SK-N-SH (cell line): ENCODE measurements around the gene YIPF5. TPM values are rescaled to one million over a fixed set of nuclear protein-coding genes. Genes with fewer than 3 reads are reported as not detected.

Experiments used
- CTCF ChIA-PET: fragments of 300-600, 350-600 bp; formaldehyde crosslinking; extraction: SDS; loops from one replicate; lab custom pipeline; 2021; lab: Yijun Ruan, JAX
- POLR2A ChIA-PET: fragments of 350-600 bp; sonication (Branson Sonifier 250); formaldehyde crosslinking; extraction: SDS; loops from one replicate; lab custom pipeline; 2020; ENCODE audit warnings: antibody characterized with exemption, inconsistent platforms; lab: Yijun Ruan, JAX
- DNase-seq: peaks from one replicate; pipeline ENCODE4 v3.0.0; 2012
- H2AFZ ChIP-seq: fragments of 200-600 bp; sonication (generic); 2 replicates; pipeline ENCODE4 v1.8.1; 2016; ENCODE audit warnings: antibody characterized with exemption, mild to moderate bottlenecking, low read depth
- H3F3A ChIP-seq: fragments of 200-600 bp; sonication (generic); replicated peaks from 2 replicates; pipeline ENCODE3; 2016; ENCODE audit warnings: antibody characterized with exemption, mild to moderate bottlenecking; ENCODE audit not compliant: insufficient read depth
- H3K27ac ChIP-seq, 2 experiments: fragments of 200-500 bp in 1 of 2; fragments of 200-600 bp in 1 of 2; sonication (Bioruptor generic) in 1 of 2; sonication (generic), shearing (Covaris generic) in 1 of 2; 2 replicates each; pipeline versions ENCODE4 v1.5.1 to v1.6.1; 2014 to 2016; ENCODE audit warnings: low read depth in 2 of 2, inconsistent platforms in 1 of 2, low read length in 1 of 2, mild to moderate bottlenecking in 1 of 2, mixed read lengths in 1 of 2
- H3K27me3 ChIP-seq: fragments of 200-600 bp; sonication (generic), shearing (Covaris generic); 2 replicates; pipeline ENCODE4 v1.6.1; 2016; ENCODE audit warnings: mixed run types; ENCODE audit not compliant: insufficient read depth
- H3K36me3 ChIP-seq, 2 experiments: fragments of 200-500 bp in 1 of 2; fragments of 200-600 bp in 1 of 2; sonication (Bioruptor generic) in 1 of 2; sonication (generic) in 1 of 2; replicated peaks in 1 of 2; 2 replicates each; pipeline versions ENCODE3 to v1.5.1; 2014 to 2016; ENCODE audit warnings: low read length in 1 of 2, mild to moderate bottlenecking in 1 of 2; ENCODE audit not compliant: insufficient read depth in 2 of 2, control insufficient read depth in 1 of 2
- H3K4me1 ChIP-seq, 2 experiments: fragments of 200-500 bp in 1 of 2; fragments of 200-600 bp in 1 of 2; sonication (Bioruptor generic) in 1 of 2; sonication (generic), shearing (Covaris generic) in 1 of 2; 2 replicates each; pipeline versions ENCODE4 v1.5.1 to v1.6.1; 2014 to 2016; ENCODE audit warnings: low read depth in 1 of 2, low read length in 1 of 2, mixed run types in 1 of 2; ENCODE audit not compliant: insufficient read depth in 2 of 2, control insufficient read depth in 1 of 2
- H3K4me2 ChIP-seq: fragments of 200-600 bp; sonication (generic), shearing (Covaris generic); 2 replicates; pipeline ENCODE4 v1.6.1; 2017; ENCODE audit warnings: mixed run types
- H3K4me3 ChIP-seq, 2 experiments: fragments of 200-500 bp in 1 of 2; fragments of 200-600 bp in 1 of 2; sonication (Bioruptor generic) in 1 of 2; sonication (generic), shearing (Covaris generic) in 1 of 2; 2 replicates each; pipeline versions ENCODE4 v1.5.1 to v1.8.1; 2014 to 2016; ENCODE audit warnings: low read depth in 2 of 2, inconsistent platforms in 1 of 2, low read length in 1 of 2, mild to moderate bottlenecking in 1 of 2, mixed read lengths in 1 of 2, moderate library complexity in 1 of 2
- H3K79me2 ChIP-seq: fragments of 200-600 bp; sonication (generic); 2 replicates; pipeline ENCODE4 v1.8.1; 2017; ENCODE audit warnings: mild to moderate bottlenecking; ENCODE audit not compliant: insufficient read depth
- H3K9ac ChIP-seq: fragments of 200-600 bp; sonication (generic); 2 replicates; pipeline ENCODE4 v1.6.1; 2017; ENCODE audit warnings: mixed run types
- H3K9me2 ChIP-seq: fragments of 200-600 bp; sonication (generic); 2 replicates; pipeline ENCODE4 v1.6.1; 2017; ENCODE audit warnings: mixed run types
- H3K9me3 ChIP-seq: fragments of 200-600 bp; sonication (generic); 2 replicates; pipeline ENCODE4 v1.6.1; 2017; ENCODE audit warnings: mixed run types, mild to moderate bottlenecking, moderate library complexity
- H4K20me1 ChIP-seq: fragments of 200-600 bp; sonication (generic); 2 replicates; pipeline ENCODE4 v1.6.1; 2017; ENCODE audit warnings: mild to moderate bottlenecking, mixed run types; ENCODE audit not compliant: insufficient read depth
- GATA2 ChIP-seq: sonication (generic); formaldehyde crosslinking; IDR thresholded peaks from 2 replicates; pipeline ENCODE4 v1.5.0; 2020; ENCODE audit warnings: mild to moderate bottlenecking, missing genetic modification reagents
- MAX ChIP-seq: IDR thresholded peaks from 2 replicates; pipeline ENCODE4 v1.4.0; 2012; ENCODE audit warnings: low read depth
- MXI1 ChIP-seq: IDR thresholded peaks from 2 replicates; pipeline ENCODE4 v1.6.1; 2012; ENCODE audit warnings: mild to moderate bottlenecking, low read depth, low read length, improper control_type of control experiment
- NFIC ChIP-seq: IDR thresholded peaks from 2 replicates; pipeline ENCODE4 v1.4.0; 2012; ENCODE audit warnings: borderline replicate concordance
- RAD21 ChIP-seq: IDR thresholded peaks from 2 replicates; pipeline ENCODE4 v1.6.1; 2012; ENCODE audit warnings: mild to moderate bottlenecking, low read length
- RCOR1 ChIP-seq: fragments of 150-350 bp; IDR thresholded peaks from 2 replicates; pipeline ENCODE4 v1.6.1; 2017; ENCODE audit warnings: antibody characterized with exemption, low read length
- RFX5 ChIP-seq: IDR thresholded peaks from 2 replicates; pipeline ENCODE4 v1.6.1; 2012; ENCODE audit warnings: mild to moderate bottlenecking, improper control_type of control experiment, low read length
- SIN3A ChIP-seq: IDR thresholded peaks from 2 replicates; pipeline ENCODE4 v1.6.1; 2012; ENCODE audit warnings: low read depth, mild to moderate bottlenecking, low read length, moderate library complexity, borderline replicate concordance
- SMC3 ChIP-seq: IDR thresholded peaks from 2 replicates; pipeline ENCODE4 v1.6.1; 2012; ENCODE audit warnings: low read depth, low read length, improper control_type of control experiment
- TAF1 ChIP-seq: IDR thresholded peaks from 2 replicates; pipeline ENCODE4 v1.6.1; 2012; ENCODE audit warnings: low read depth, mild to moderate bottlenecking, low read length, moderate library complexity, borderline replicate concordance
- ZBTB33 ChIP-seq: IDR thresholded peaks from 2 replicates; pipeline ENCODE4 v1.4.0; 2012; ENCODE audit warnings: low read depth, borderline replicate concordance
- WGBS: methylation state at CpG from one replicate; pipeline ENCODE4 v1.1.6; 2017; ENCODE audit warnings: low lambda C conversion rate; 5-methylcytosine and 5-hydroxymethylcytosine counted together
- polyA plus RNA-seq, 3 experiments: library from polyadenylated mRNA; depleted of rRNA; stranded (reverse); fragments of >200 nt; gene quantifications; 2 replicates each; pipeline ENCODE4 v1.2.3, GENCODE V29; 2012

The YIPF5 gene
- polyA plus RNA-seq, 1 of the 3 experiments (the other 2 are of a cell fraction) = 36.2 TPM

GRCh38 chr5:144169904-144170275 is 569 bp downstream of the YIPF5 start:
- Histone ChIP-seq H3K36me3 (peaks cover 34 to 43% of the 10 kb centered on the region in 2 experiments), H3K9me2 (no peaks in the 10 kb centered on the region), H3K9me3 (no peaks in the 10 kb centered on the region), H3K4me3 (peak overlapping the region; percentile 94 to 97), H3K27ac (peak overlapping the region; percentile 79 to 84), H3K4me1 (peaks cover 3 to 11% of the 10 kb centered on the region in 2 experiments; a peak in 2 of 4 replicates), H3K27me3 (no peaks in the 10 kb centered on the region), H4K20me1 (no peaks in the 10 kb centered on the region), H3K79me2 (peaks cover 50% of the 10 kb centered on the region), H3K9ac (peak overlapping the region; percentile 93), H2AFZ (peak overlapping the region; percentile 71; the same call in 1 of the 2 replicates), H3K4me2 (peak overlapping the region; percentile 81), H3F3A (peaks cover 8% of the 10 kb centered on the region)
- 4% methylated on average over 12 of the region's 12 CpGs for WGBS
- CTCF ChIA-PET = interaction anchor here (1.2 kb wide), 1 partner anchor 27 kb away, joined by 3 read pairs; no protein-coding TSS in a partner anchor
- no peak for TF ChIP-seq RFX5
- TF ChIP-seq MXI1 = no peak
- TF ChIP-seq GATA2 (CRISPR knock-in tag) = no peak
- no peak for TF ChIP-seq NFIC
- no peak for TF ChIP-seq MAX
- no peak for TF ChIP-seq ZBTB33
- TF ChIP-seq TAF1 = no peak
- no peak for TF ChIP-seq SMC3
- POLR2A ChIA-PET = interaction anchor here (0.6 kb wide), 1 partner anchor 12 kb away, joined by 3 read pairs; no protein-coding TSS in a partner anchor
- DNase-seq = no peak

- DNase-seq = no peak
- H3K27ac ChIP-seq = no peak overlapping the region
- no peaks in the 10 kb centered on the region for H3K9me3 ChIP-seq
- no peak overlapping the region for H3K9ac ChIP-seq
- no peak overlapping the region for H2AFZ ChIP-seq
- peaks cover 5 to 11% of the 10 kb centered on the region in 2 experiments; a peak in 3 of 4 replicates for H3K4me1 ChIP-seq
- H3K36me3 ChIP-seq = peaks cover 53 to 62% of the 10 kb centered on the region in 2 experiments
- H3K9me2 ChIP-seq = no peaks in the 10 kb centered on the region
- peaks cover 12% of the 10 kb centered on the region for H3F3A ChIP-seq
- WGBS = 89% methylated on average over 3 of the region's 3 CpGs
- H4K20me1 ChIP-seq = no peaks in the 10 kb centered on the region
- TF ChIP-seq ZBTB33 = no peak
- TF ChIP-seq SIN3A = no peak
- no peak for TF ChIP-seq RCOR1
- TF ChIP-seq RAD21 = no peak
- H3K4me2 ChIP-seq = peak overlapping the region; percentile 81
- CTCF ChIA-PET = no interaction called here
- POLR2A ChIA-PET = no interaction called here
- no peaks in the 10 kb centered on the region for H3K27me3 ChIP-seq
- no peak overlapping the region; a peak in 1 of 4 replicates for H3K4me3 ChIP-seq
- H3K79me2 ChIP-seq = peaks cover 56% of the 10 kb centered on the region
Observed at GRCh38 chr5:144167998-144168397, 2.5 kb downstream of the YIPF5 start.
